OCI-LY1 (cell line): ENCODE data around the gene SETD9.
A peak's percentile ranks its signal among the peaks of the same experiment; 100 is the strongest.

Experiments
- H2AFZ ChIP-seq: fragments of 200-600 bp; sonication (generic), shearing (Covaris generic); 2 replicates; pipeline ENCODE4 v1.6.0; 2014; ENCODE audit warnings: antibody characterized with exemption, mild to moderate bottlenecking, low read length
- H3F3A ChIP-seq: fragments of 200-600 bp; sonication (generic), shearing (Covaris generic); 2 replicates; pipeline ENCODE4 v1.6.0; 2014; ENCODE audit warnings: mild to moderate bottlenecking, antibody characterized with exemption, low read length, moderate library complexity; ENCODE audit not compliant: insufficient read depth
- H3K27ac ChIP-seq: fragments of 200-600 bp; sonication (generic); 2 replicates; pipeline ENCODE4 v1.5.1; 2014; ENCODE audit warnings: low read length, mixed run types, mild to moderate bottlenecking, low read depth; ENCODE audit not compliant: poor library complexity, severe bottlenecking
- H3K27me3 ChIP-seq: fragments of 200-600 bp; sonication (generic); 2 replicates; pipeline ENCODE4 v1.6.0; 2014; ENCODE audit warnings: antibody characterized with exemption, mild to moderate bottlenecking, low read length, moderate library complexity; ENCODE audit not compliant: insufficient read depth
- H3K36me3 ChIP-seq: fragments of 200-600 bp; sonication (generic); 2 replicates; pipeline ENCODE4 v1.6.1; 2014; ENCODE audit warnings: mild to moderate bottlenecking, antibody characterized with exemption, low read length, moderate library complexity, mixed read lengths; ENCODE audit not compliant: insufficient read depth
- H3K4me1 ChIP-seq: fragments of 200-600 bp; sonication (generic); 2 replicates; pipeline ENCODE4 v1.5.1; 2014; ENCODE audit warnings: mild to moderate bottlenecking, low read length, moderate library complexity; ENCODE audit not compliant: insufficient read depth, severe bottlenecking
- H3K4me2 ChIP-seq: fragments of 200-600 bp; sonication (generic), shearing (Covaris generic); 2 replicates; pipeline ENCODE4 v1.6.1; 2014; ENCODE audit warnings: low read length
- H3K4me3 ChIP-seq: fragments of 200-600 bp; sonication (generic); 2 replicates; pipeline ENCODE4 v1.5.1; 2014; ENCODE audit warnings: low read length, low read depth, mild to moderate bottlenecking, mixed read lengths; ENCODE audit not compliant: poor library complexity, severe bottlenecking
- H3K79me2 ChIP-seq: fragments of 200-600 bp; shearing (Covaris generic); 2 replicates; pipeline ENCODE4 v1.6.1; 2016; ENCODE audit warnings: mixed run types, low read length, mixed read lengths; ENCODE audit not compliant: insufficient read depth
- H3K9ac ChIP-seq: fragments of 200-600 bp; sonication (generic), shearing (Covaris generic); 2 replicates; pipeline ENCODE4 v1.6.1; 2014; ENCODE audit warnings: mild to moderate bottlenecking, low read length, mixed read lengths
- H3K9me2 ChIP-seq: fragments of 200-600 bp; sonication (generic), shearing (Covaris generic); 2 replicates; pipeline ENCODE4 v1.6.1; 2014; ENCODE audit warnings: low read depth, mild to moderate bottlenecking, low read length, mixed read lengths
- H3K9me3 ChIP-seq: fragments of 200-600 bp; shearing (Covaris generic); 2 replicates; pipeline ENCODE4 v1.6.1; 2014; ENCODE audit warnings: low read length, mixed read lengths
- H4K20me1 ChIP-seq: fragments of 200-600 bp; sonication (generic), shearing (Covaris generic); 2 replicates; pipeline ENCODE4 v1.6.0; 2016; ENCODE audit warnings: mild to moderate bottlenecking, low read length; ENCODE audit not compliant: insufficient read depth
- CTCF ChIP-seq: fragments of 200-600 bp; sonication (generic), shearing (Covaris generic); IDR thresholded peaks from 2 replicates; pipeline ENCODE4 v1.5.1; 2017; ENCODE audit warnings: mild to moderate bottlenecking, antibody characterized with exemption, low read length, moderate library complexity, mixed read lengths
- EZH2 ChIP-seq: fragments of 200-600 bp; sonication (generic), shearing (Covaris generic); IDR thresholded peaks from 2 replicates; pipeline ENCODE4 v1.8.0; 2017; ENCODE audit warnings: borderline replicate concordance, mixed run types, mild to moderate bottlenecking, antibody characterized with exemption, low read length, moderate library complexity, mixed read lengths

The SETD9 gene

GRCh38 chr5:56898213-56898612 lies 11.2 kb upstream of the SETD9 start:
- Histone ChIP-seq H2AFZ (no peak overlapping the region), H3K36me3 (peaks cover 31% of the 10 kb centered on the region), H4K20me1 (no peaks in the 10 kb centered on the region), H3F3A (no peaks in the 10 kb centered on the region; the same call in 1 of the 2 replicates), H3K9me2 (no peaks in the 10 kb centered on the region), H3K9ac (no peak overlapping the region), H3K4me3 (no peak overlapping the region), H3K4me2 (no peak overlapping the region; the same call in 1 of the 2 replicates), H3K79me2 (no peaks in the 10 kb centered on the region), H3K4me1 (peaks cover 10% of the 10 kb centered on the region), H3K9me3 (no peaks in the 10 kb centered on the region), H3K27ac (no peak overlapping the region), H3K27me3 (no peaks in the 10 kb centered on the region)
- no peak for TF ChIP-seq EZH2
- TF ChIP-seq CTCF, result no peak

- Histone ChIP-seq H3F3A (no peaks in the 10 kb centered on the region; the same call in 1 of the 2 replicates), H3K36me3 (peaks cover 10% of the 10 kb centered on the region), H4K20me1 (no peaks in the 10 kb centered on the region), H3K27me3 (no peaks in the 10 kb centered on the region; the same call in 1 of the 2 replicates), H3K9me2 (no peaks in the 10 kb centered on the region), H3K4me3 (no peak overlapping the region), H2AFZ (no peak overlapping the region), H3K9me3 (no peaks in the 10 kb centered on the region), H3K4me1 (peaks cover 10% of the 10 kb centered on the region), H3K79me2 (no peaks in the 10 kb centered on the region), H3K9ac (no peak overlapping the region), H3K27ac (no peak overlapping the region), H3K4me2 (no peak overlapping the region)
- TF ChIP-seq EZH2 (no peak), CTCF (no peak)
Measured at GRCh38 chr5:56900395-56900794, 9.0 kb upstream of the SETD9 start.

- Histone ChIP-seq H3K4me1 (peaks cover 10% of the 10 kb centered on the region), H3K4me3 (no peak overlapping the region), H3K9me3 (no peaks in the 10 kb centered on the region), H4K20me1 (no peaks in the 10 kb centered on the region), H3K9me2 (no peaks in the 10 kb centered on the region), H3K9ac (no peak overlapping the region), H3K79me2 (no peaks in the 10 kb centered on the region), H3K4me2 (no peak overlapping the region), H3K27ac (no peak overlapping the region), H2AFZ (no peak overlapping the region), H3K27me3 (no peaks in the 10 kb centered on the region; the same call in 1 of the 2 replicates), H3F3A (no peaks in the 10 kb centered on the region; the same call in 1 of the 2 replicates), H3K36me3 (peaks cover 6% of the 10 kb centered on the region; the same call in 1 of the 2 replicates)
- TF ChIP-seq EZH2 (no peak), CTCF (peak; percentile 87)
Measured at GRCh38 chr5:56900858-56901578, 8.4 kb upstream of the SETD9 start.
